Fibroblast of the aortic adventitia (primary cell): ENCODE data around the gene LNPEP. TPM values are rescaled to one million over a fixed set of nuclear protein-coding genes. Genes with fewer than 3 reads are reported as not detected.

Experiments
- DNase-seq: peaks from one replicate; pipeline ENCODE4 v3.0.0-alpha.2; 2010; ENCODE audit warnings: low read depth
- H3K4me3 ChIP-seq: 2 replicates; pipeline ENCODE4 v1.5.1; 2011; ENCODE audit warnings: low read depth, mild to moderate bottlenecking, control low read depth, low read length, moderate library complexity
- CTCF ChIP-seq: IDR thresholded peaks from 2 replicates; pipeline ENCODE4 v1.5.1; 2011; ENCODE audit warnings: mild to moderate bottlenecking, low read length, control low read depth, inconsistent platforms; ENCODE audit not compliant: insufficient read depth
- total RNA-seq: library from RNA; depleted of rRNA; stranded (reverse); fragments of >200 nt; gene quantifications from 2 replicates; pipeline ENCODE4 v1.2.3, GENCODE V29; 2012; ENCODE audit warnings: low replicate concordance

Gene LNPEP
- total RNA-seq, 1 donor: 46.3 TPM

GRCh38 chr5:96902876-96903275 lies 33.0 kb upstream of the LNPEP start:
- no peak overlapping the region for H3K4me3 ChIP-seq
- DNase-seq: no peak
- no peak for TF ChIP-seq CTCF

- no peak for DNase-seq
- TF ChIP-seq CTCF: no peak
- H3K4me3 ChIP-seq: no peak overlapping the region
Observed at GRCh38 chr5:96903300-96903699, 32.6 kb upstream of the LNPEP start.

- H3K4me3 ChIP-seq: no peak overlapping the region
- TF ChIP-seq CTCF: no peak
- no peak for DNase-seq
Observed at GRCh38 chr5:96904054-96904931, 31.6 kb upstream of the LNPEP start.

- no peak overlapping the region for H3K4me3 ChIP-seq
- DNase-seq: no peak
- no peak for TF ChIP-seq CTCF
Observed at GRCh38 chr5:96905864-96906263, 30.0 kb upstream of the LNPEP start.

- TF ChIP-seq CTCF: no peak
- DNase-seq: no peak
- no peak overlapping the region for H3K4me3 ChIP-seq
Observed at GRCh38 chr5:96909003-96909402, 26.9 kb upstream of the LNPEP start.

GRCh38 chr5:96909435-96909834 lies 26.4 kb upstream of the LNPEP start:
- no peak for DNase-seq
- H3K4me3 ChIP-seq: no peak overlapping the region
- TF ChIP-seq CTCF: no peak
